H1 (cell line): Measurements from ENCODE around the gene DRAM1. TPM values are rescaled to one million over a fixed set of nuclear protein-coding genes. Genes with fewer than 3 reads are reported as not detected.
A peak's percentile ranks its signal among the peaks of the same experiment; 100 is the strongest.

ENCODE experiments used
- CTCF ChIA-PET: fragments of 300-600 bp; sonication (Branson Sonifier 250); formaldehyde crosslinking; loops from one replicate; lab custom pipeline; 2021; ENCODE audit not compliant: partially characterized antibody; lab: Charles Lee
- POLR2A ChIA-PET: fragments of 300-600 bp; sonication (Branson Sonifier 250); formaldehyde crosslinking; loops from one replicate; lab custom pipeline; 2021; ENCODE audit warnings: inconsistent platforms; ENCODE audit not compliant: partially characterized antibody; lab: Charles Lee
- DNase-seq, 2 experiments: peaks; one replicate each; pipeline versions ENCODE4 v3.0.0 to v3.0.0-alpha.2; 2010 to 2022; ENCODE audit warnings: low spot score in 2 of 2, low read depth in 1 of 2, mixed read lengths in 1 of 2
- FAIRE-seq: peaks from 2 replicates; lab custom pipeline; 2011; peaks lifted over from hg19 to GRCh38; lab: Jason Lieb, UNC
- H2AFZ ChIP-seq: 2 replicates; pipeline ENCODE4 v1.8.1; 2012; ENCODE audit warnings: low read length, inconsistent platforms
- H2AK5ac ChIP-seq: 2 replicates; pipeline ENCODE4 v1.6.1; 2013; ENCODE audit warnings: low read depth, low read length
- H2BK120ac ChIP-seq: replicated peaks from 2 replicates; pipeline ENCODE3; 2013; ENCODE audit warnings: low read depth, low read length, inconsistent platforms
- H2BK12ac ChIP-seq: 2 replicates; pipeline ENCODE4 v1.6.1; 2013; ENCODE audit warnings: low read depth, low read length
- H2BK15ac ChIP-seq: 2 replicates; pipeline ENCODE4 v1.6.1; 2013; ENCODE audit warnings: low read length
- H2BK20ac ChIP-seq: 2 replicates; pipeline ENCODE4 v1.6.1; 2013; ENCODE audit warnings: low read length
- H2BK5ac ChIP-seq: 2 replicates; pipeline ENCODE4 v1.6.1; 2013; ENCODE audit warnings: low read depth, low read length
- H3K14ac ChIP-seq: 2 replicates; pipeline ENCODE4 v1.6.1; 2013; ENCODE audit warnings: inconsistent platforms; ENCODE audit not compliant: insufficient read length
- H3K18ac ChIP-seq: 2 replicates; pipeline ENCODE4 v1.6.1; 2013; ENCODE audit warnings: low read length; ENCODE audit errors: extremely low read depth
- H3K23ac ChIP-seq: 2 replicates; pipeline ENCODE4 v1.6.1; 2013; ENCODE audit warnings: inconsistent platforms; ENCODE audit not compliant: insufficient read length
- H3K23me2 ChIP-seq: 2 replicates; pipeline ENCODE4 v1.6.1; 2013; ENCODE audit warnings: low read depth, low read length
- H3K27ac ChIP-seq: 2 replicates; pipeline ENCODE4 v1.6.1; 2011; ENCODE audit warnings: low read depth, low read length, inconsistent platforms
- H3K27me3 ChIP-seq, 4 experiments: replicated peaks in 1 of 4; 1 replicate in 1 of 4; 2 replicates in 3 of 4; pipeline versions ENCODE4 v1.6.1 to v1.8.1; 2011 to 2013; ENCODE audit warnings: low read length in 3 of 4, mild to moderate bottlenecking in 3 of 4, inconsistent platforms in 2 of 4, mixed read lengths in 2 of 4, moderate library complexity in 1 of 4; ENCODE audit not compliant: control insufficient read depth in 3 of 4, insufficient read depth in 3 of 4; ENCODE audit errors: extremely low read depth in 1 of 4
- H3K36me3 ChIP-seq, 4 experiments: 2 replicates each; pipeline versions ENCODE4 v1.6.1 to v1.8.1; 2011 to 2013; ENCODE audit warnings: mild to moderate bottlenecking in 4 of 4, low read length in 3 of 4, moderate library complexity in 2 of 4, control low read depth in 1 of 4, inconsistent platforms in 1 of 4; ENCODE audit not compliant: insufficient read depth in 4 of 4, control insufficient read depth in 2 of 4
- H3K4ac ChIP-seq: replicated peaks from 2 replicates; pipeline ENCODE3; 2013; ENCODE audit warnings: low read length, low read depth, mixed read lengths, inconsistent platforms; ENCODE audit not compliant: insufficient read length
- H3K4me1 ChIP-seq, 4 experiments: replicated peaks in 1 of 4; 1 replicate in 1 of 4; 2 replicates in 3 of 4; pipeline versions ENCODE4 v1.6.1 to v1.8.1; 2011 to 2013; ENCODE audit warnings: low read length in 3 of 4, inconsistent platforms in 2 of 4, mixed read lengths in 1 of 4; ENCODE audit not compliant: insufficient read depth in 4 of 4, control insufficient read depth in 3 of 4
- H3K4me2 ChIP-seq, 2 experiments: 2 replicates each; pipeline versions ENCODE4 v1.6.1 to v1.8.1; 2011 to 2013; ENCODE audit warnings: low read depth in 2 of 2, low read length in 2 of 2, control low read depth in 1 of 2, inconsistent platforms in 1 of 2, mild to moderate bottlenecking in 1 of 2; ENCODE audit not compliant: insufficient read depth in 1 of 2
- H3K4me3 ChIP-seq, 4 experiments: fragments of 200-600, 300-600 bp in 1 of 4; sonication (generic), shearing (Covaris generic), sonication (Bioruptor Twin) in 1 of 4; 2 replicates each; pipeline versions ENCODE4 v1.5.1 to v1.8.1; 2011 to 2016; ENCODE audit warnings: low read length in 4 of 4, low read depth in 3 of 4, control low read depth in 2 of 4, inconsistent platforms in 2 of 4, mild to moderate bottlenecking in 2 of 4, mixed read lengths in 1 of 4, moderate library complexity in 1 of 4; ENCODE audit not compliant: insufficient read depth in 2 of 4; ENCODE audit errors: extremely low read depth in 1 of 4
- H3K56ac ChIP-seq: replicated peaks from 2 replicates; pipeline ENCODE3; 2013; ENCODE audit warnings: low read depth, mild to moderate bottlenecking, mixed read lengths, low read length, inconsistent platforms; ENCODE audit not compliant: insufficient read length
- H3K79me1 ChIP-seq: 2 replicates; pipeline ENCODE4 v1.6.1; 2013; ENCODE audit warnings: low read depth, low read length, control low read depth
- H3K79me2 ChIP-seq, 2 experiments: 2 replicates each; pipeline versions ENCODE4 v1.6.1 to v1.8.1; 2012 to 2013; ENCODE audit warnings: low read length in 2 of 2, mild to moderate bottlenecking in 2 of 2, inconsistent platforms in 1 of 2; ENCODE audit not compliant: insufficient read depth in 2 of 2, control insufficient read depth in 1 of 2
- H3K9ac ChIP-seq, 4 experiments: replicated peaks in 1 of 4; 1 replicate in 1 of 4; 2 replicates in 3 of 4; pipeline versions ENCODE4 v1.6.1 to v1.8.1; 2011 to 2013; ENCODE audit warnings: low read depth in 3 of 4, low read length in 3 of 4, control low read depth in 2 of 4, mild to moderate bottlenecking in 2 of 4, moderate library complexity in 2 of 4, inconsistent platforms in 1 of 4; ENCODE audit errors: extremely low read depth in 1 of 4
- H3K9me3 ChIP-seq, 2 experiments: 2 replicates each; pipeline versions ENCODE4 v1.6.1 to v1.8.1; 2012 to 2013; ENCODE audit warnings: mild to moderate bottlenecking in 2 of 2, moderate library complexity in 2 of 2, control low read depth in 1 of 2, inconsistent platforms in 1 of 2, low read depth in 1 of 2, low read length in 1 of 2, mixed read lengths in 1 of 2; ENCODE audit not compliant: insufficient read depth in 2 of 2
- H4K20me1 ChIP-seq, 2 experiments: replicated peaks in 1 of 2; 2 replicates each; pipeline versions ENCODE3 to v1.8.1; 2011 to 2013; ENCODE audit warnings: inconsistent platforms in 2 of 2, low read length in 2 of 2, mild to moderate bottlenecking in 1 of 2; ENCODE audit not compliant: insufficient read depth in 2 of 2, control insufficient read depth in 1 of 2
- H4K5ac ChIP-seq: 2 replicates; pipeline ENCODE4 v1.6.1; 2013; ENCODE audit warnings: low read length, low read depth, mixed read lengths, inconsistent platforms; ENCODE audit not compliant: insufficient read length
- H4K8ac ChIP-seq: 2 replicates; pipeline ENCODE4 v1.8.0; 2013; ENCODE audit warnings: mild to moderate bottlenecking, moderate library complexity, low read length, inconsistent platforms; ENCODE audit not compliant: insufficient read depth; ENCODE audit errors: extremely low read depth
- H4K91ac ChIP-seq: replicated peaks from 2 replicates; pipeline ENCODE3; 2013; ENCODE audit warnings: low read length, mixed read lengths, inconsistent platforms; ENCODE audit not compliant: insufficient read length
- CHD2 ChIP-seq: IDR thresholded peaks from 2 replicates; pipeline ENCODE4 v1.6.1; 2012; ENCODE audit warnings: low read length, improper control_type of control experiment
- GABPA ChIP-seq: IDR thresholded peaks from 2 replicates; pipeline ENCODE4 v1.6.1; 2011; ENCODE audit warnings: mild to moderate bottlenecking, low read length, moderate library complexity, borderline replicate concordance; ENCODE audit not compliant: insufficient read depth
- JUND ChIP-seq: IDR thresholded peaks from 2 replicates; pipeline ENCODE4 v1.6.1; 2011; ENCODE audit warnings: mild to moderate bottlenecking, improper control_type of control experiment, low read length
- MAFK ChIP-seq: IDR thresholded peaks from 2 replicates; pipeline ENCODE4 v1.6.1; 2012; ENCODE audit warnings: low read depth, mild to moderate bottlenecking, improper control_type of control experiment, low read length
- NANOG ChIP-seq: IDR thresholded peaks from 2 replicates; pipeline ENCODE4 v1.6.1; 2011; ENCODE audit warnings: low read length, low read depth, mild to moderate bottlenecking, inconsistent platforms; ENCODE audit not compliant: insufficient read depth, poor library complexity, severe bottlenecking
- POLR2A ChIP-seq, 2 experiments: IDR thresholded peaks; 1 replicate in 1 of 2; 2 replicates in 1 of 2; pipeline ENCODE4 v1.6.1; 2011; ENCODE audit warnings: low read depth in 2 of 2, low read length in 2 of 2, mild to moderate bottlenecking in 2 of 2; ENCODE audit errors: control extremely low read depth in 1 of 2
- POU5F1 ChIP-seq: IDR thresholded peaks from 2 replicates; pipeline ENCODE4 v1.6.1; 2011; ENCODE audit warnings: low read depth, mild to moderate bottlenecking, low read length, moderate library complexity
- SIN3A ChIP-seq, 2 experiments: IDR thresholded peaks in 1 of 2; conservative IDR thresholded peaks in 1 of 2; 2 replicates each; pipeline ENCODE4 v1.6.1; 2011 to 2012; ENCODE audit warnings: low read length in 2 of 2, improper control_type of control experiment in 1 of 2, low read depth in 1 of 2, mild to moderate bottlenecking in 1 of 2
- SIRT6 ChIP-seq: IDR thresholded peaks from one replicate; pipeline ENCODE4 v1.7.1; 2012; ENCODE audit warnings: low read length, inconsistent platforms
- SIX5 ChIP-seq: IDR thresholded peaks from 2 replicates; pipeline ENCODE4 v1.6.1; 2011; ENCODE audit warnings: mild to moderate bottlenecking, low read depth, low read length
- WGBS, 2 experiments: shearing (Covaris generic) in 1 of 2; methylation state at CpG; one replicate each; pipeline versions ENCODE4 v1.1.6 to v1.1.7; 2013 to 2015; ENCODE audit warnings: low lambda C conversion rate in 2 of 2, mixed read lengths in 2 of 2, inconsistent platforms in 1 of 2, low coverage in 1 of 2, missing lambda C conversion rate in 1 of 2; ENCODE audit not compliant: insufficient replicate concordance in 2 of 2, insufficient coverage in 1 of 2, insufficient read length in 1 of 2; ENCODE audit errors: extremely low coverage in 1 of 2, missing lambda C conversion rate in 1 of 2; 5-methylcytosine and 5-hydroxymethylcytosine counted together
- polyA plus RNA-seq, 7 experiments: library from polyadenylated mRNA; depleted of rRNA in 3 of 7; stranded (reverse) in 5 of 7; unstranded in 2 of 7; fragments of >200 nt in 5 of 7; fragments of 200-250 nt in 2 of 7; gene quantifications; 1 replicate in 5 of 7; 2 replicates in 1 of 7; 4 replicates in 1 of 7; pipeline versions ENCODE4 v1.2.1 to v1.2.3, GENCODE V29; 2011 to 2013; ENCODE audit warnings: missing spikeins in 2 of 7, mixed read lengths in 2 of 7
- total RNA-seq: library from RNA; stranded (reverse); fragmentation: NEBNext Ultra II Directional; extraction: Animal tissue kit (Norgen Biotek cat#: 25700); gene quantifications from 2 replicates; pipeline ENCODE4 v1.2.1, GENCODE V29; 2021

DRAM1 gene
- total and polyA plus RNA-seq, 2 of the 8 experiments (the other 6 are each of a cell fraction or from before 2014, with no cell fraction given), result 4.6 to 6.2 TPM

- no peak overlapping the region for H2BK12ac ChIP-seq
Measured at GRCh38 chr12:101829639-101830366, 47.6 kb upstream of the DRAM1 start.

More at GRCh38 chr12:101829639-101830366, 47.6 kb upstream of the DRAM1 start:
- Histone ChIP-seq H3K36me3 (no peaks in the 10 kb centered on the region; a peak in 1 of 8 replicates), H2AFZ (no peak overlapping the region), H4K5ac (no peak overlapping the region), H3K23ac (no peak overlapping the region), H3K56ac (no peak overlapping the region), H3K27me3 (no peaks in the 10 kb centered on the region), H3K4ac (no peak overlapping the region), H3K4me2 (peak overlapping the region; percentile 59 to 69), H4K8ac (no peak overlapping the region), H3K14ac (no peak overlapping the region), H4K20me1 (peaks cover 0 to 1% of the 10 kb centered on the region in 2 experiments), H3K27ac (no peak overlapping the region), H3K9me3 (no peaks in the 10 kb centered on the region), H3K23me2 (peaks cover 7% of the 10 kb centered on the region), H3K79me1 (no peaks in the 10 kb centered on the region), H3K4me3 (peak overlapping the region; percentile 83 to 96 (median 90)), H3K79me2 (peaks cover 3 to 55% of the 10 kb centered on the region in 2 experiments; a peak in 3 of 4 replicates), H2AK5ac (no peak overlapping the region), H4K91ac (no peak overlapping the region), H3K4me1 (peaks cover 3 to 20% (median 8%) of the 10 kb centered on the region in 4 experiments; a peak in 4 of 7 replicates), H3K9ac (peak overlapping the region; percentile 57 to 76 (median 62)), H3K18ac (no peak overlapping the region), H2BK5ac (no peak overlapping the region), H2BK15ac (no peak overlapping the region), H2BK20ac (no peak overlapping the region), H2BK120ac (no peak overlapping the region)
- no peak for FAIRE-seq
- TF ChIP-seq MAFK (no peak), JUND (no peak), SIN3A (conservative IDR thresholded peaks at IDR 0.05 in 1 of 2, IDR thresholded peaks at IDR 0.05 in 1 of 2; ENCODE audit: low read depth in 1 of 2, low read length in 2 of 2) (no peak), NANOG (no peak), SIRT6 (no peak), SIX5 (no peak), CHD2 (no peak), POU5F1 (no peak), POLR2A (IDR thresholded peaks at IDR 0.05; ENCODE audit: control extremely low read depth in 1 of 2, low read depth in 2 of 2, low read length in 2 of 2) (no peak), GABPA (no peak)
- ChIA-PET POLR2A (interaction anchor here (0.7 to 1.3 kb wide), 5 partner anchors 13 to 412 kb away, joined by 3 read pairs; no protein-coding TSS in a partner anchor), CTCF (interaction anchor here (0.7 to 12.7 kb wide), 22 partner anchors 8 to 482 kb away, joined by 3 to 190 read pairs (median 6); no protein-coding TSS in a partner anchor)
- 13% methylated on average over 11 of the region's 11 CpGs; no CpG with 5 or more reads in 1 of the 2 experiments for WGBS, 2 experiments
- no peak for DNase-seq
